T-cell (primary cell): ENCODE data around the gene PRR14. TPM values are rescaled to one million over a fixed set of nuclear protein-coding genes. Genes with fewer than 3 reads are reported as not detected.
"Not testable (repeated sequence)": the region's sequence is repeated elsewhere in the genome, so short reads cannot be mapped to it uniquely, and the experiment has no call there.

Source experiments
- ATAC-seq, 4 experiments: fragments of 200-7000 bp in 3 of 4; fragments of 150-1000 bp in 1 of 4; cut with Tn5 transposase; replicated peaks in 1 of 4; 1 replicate in 3 of 4; 2 replicates in 1 of 4; pipeline ENCODE4 v1.10.0; 2021; ENCODE audit warnings: moderate library complexity in 3 of 4, mild to moderate bottlenecking in 2 of 4, moderate number of reproducible peaks in 1 of 4
- CTCF ChIA-PET, 2 donors: fragments of 300-600 bp; sonication (Branson Sonifier 250); formaldehyde crosslinking; loops; one replicate each; lab custom pipeline; 2022; ENCODE audit warnings: antibody characterized with exemption in 2 of 2; lab: Charles Lee
- POLR2A ChIA-PET, 2 donors: fragments of 300-600 bp; sonication (Branson Sonifier 250); formaldehyde crosslinking; loops; one replicate each; lab custom pipeline; 2022; ENCODE audit warnings: antibody characterized with exemption in 2 of 2; lab: Charles Lee
- DNase-seq, 35 experiments: peaks; one replicate each; pipeline versions ENCODE4 v3.0.0 to v3.0.0-alpha.2; 2013 to 2023
- H3K27ac ChIP-seq: one replicate; pipeline ENCODE4 v1.5.1; 2013; ENCODE audit warnings: low read length
- H3K27me3 ChIP-seq, 2 experiments: replicated peaks in 1 of 2; 1 replicate in 1 of 2; 2 replicates in 1 of 2; pipeline versions ENCODE4 v1.6.1 to v1.7.0; 2013; ENCODE audit warnings: low read length in 1 of 2, mixed read lengths in 1 of 2; ENCODE audit not compliant: control insufficient read depth in 2 of 2, insufficient read depth in 2 of 2; ENCODE audit errors: extremely low read depth in 1 of 2
- H3K36me3 ChIP-seq, 2 donors: 1 replicate in 1 of 2; 2 replicates in 1 of 2; pipeline versions ENCODE4 v1.6.1 to v1.7.0; 2013; ENCODE audit warnings: low read length in 1 of 2; ENCODE audit not compliant: control insufficient read depth in 2 of 2, insufficient read depth in 1 of 2; ENCODE audit errors: extremely low read depth in 1 of 2
- H3K4me1 ChIP-seq, 2 experiments: 1 replicate in 1 of 2; 2 replicates in 1 of 2; pipeline versions ENCODE4 v1.6.1 to v1.7.0; 2013; ENCODE audit warnings: low read length in 2 of 2, mixed read lengths in 1 of 2; ENCODE audit not compliant: insufficient read depth in 2 of 2, control insufficient read depth in 1 of 2; ENCODE audit errors: extremely low read depth in 1 of 2
- H3K4me3 ChIP-seq, 2 donors: 1 replicate in 1 of 2; 2 replicates in 1 of 2; pipeline versions ENCODE4 v1.5.1 to v1.7.0; 2013; ENCODE audit warnings: mild to moderate bottlenecking in 2 of 2, low read length in 1 of 2, moderate library complexity in 1 of 2; ENCODE audit not compliant: control insufficient read depth in 1 of 2; ENCODE audit errors: extremely low read depth in 1 of 2
- H3K9me3 ChIP-seq: 2 replicates; pipeline ENCODE4 v1.7.0; 2013
- H3K27ac Mint-ChIP-seq, 2 donors: one replicate each; pipeline ENCODE4 v1.8.0; 2020 to 2021; ENCODE audit warnings: mild to moderate bottlenecking in 2 of 2, mixed read lengths in 2 of 2
- H3K27me3 Mint-ChIP-seq, 2 donors: one replicate each; pipeline ENCODE4 v1.8.0; 2021 to 2022; ENCODE audit warnings: mixed read lengths in 2 of 2
- H3K36me3 Mint-ChIP-seq: one replicate; pipeline ENCODE4 v1.8.0; 2021; ENCODE audit warnings: mixed read lengths
- H3K4me1 Mint-ChIP-seq, 3 donors: one replicate each; pipeline ENCODE4 v1.8.0; 2020 to 2022; ENCODE audit warnings: mixed read lengths in 3 of 3, mild to moderate bottlenecking in 1 of 3
- H3K4me3 Mint-ChIP-seq, 3 donors: one replicate each; pipeline ENCODE4 v1.8.0; 2020 to 2022; ENCODE audit warnings: mild to moderate bottlenecking in 3 of 3, mixed read lengths in 3 of 3, moderate library complexity in 3 of 3
- H3K9me3 Mint-ChIP-seq, 3 donors: one replicate each; pipeline ENCODE4 v1.8.0; 2020 to 2022; ENCODE audit warnings: mixed read lengths in 3 of 3
- WGBS: methylation state at CpG from one replicate; pipeline ENCODE4 v1.1.5; 2013; ENCODE audit warnings: missing lambda C conversion rate; ENCODE audit not compliant: insufficient coverage; 5-methylcytosine and 5-hydroxymethylcytosine counted together
- total RNA-seq, 35 experiments: library from RNA in 6 of 35; stranded (reverse) in 6 of 35; fragments of 120-200 nt in 1 of 35; gene quantifications; one replicate each; pipeline versions ENCODE4 v1.2.1 to v1.2.4 and lab custom pipeline; 2013 to 2026

Gene PRR14
- total RNA-seq, 5 donors from 2014 or later (not counting 1 experiment from before 2014, with no cell fraction given) = 57.9 to 121 (median 89.6) TPM

GRCh38 chr16:30688701-30689100, 37.9 kb downstream of the PRR14 start:
- Histone ChIP-seq H3K4me3 (no peak overlapping the region), H3K9me3 (no peaks in the 10 kb centered on the region), H3K36me3 (no peaks in the 10 kb centered on the region), H3K27me3 (no peaks in the 10 kb centered on the region), H3K27ac (no peak overlapping the region), H3K4me1 (peaks cover 0 to 3% of the 10 kb centered on the region in 2 experiments)
- Mint-ChIP-seq H3K4me1 (peaks cover 2 to 8% (median 7%) of the 10 kb centered on the region in 3 donors), H3K27me3 (no peaks in the 10 kb centered on the region), H3K9me3 (no peaks in the 10 kb centered on the region), H3K27ac (no peak overlapping the region), H3K4me3 (no peak overlapping the region), H3K36me3 (no peaks in the 10 kb centered on the region)
- ChIA-PET POLR2A (interaction anchor here in 1 of 2 donors (0.7 kb wide), 1 partner anchor 21 kb away, joined by 6 read pairs; no protein-coding TSS in a partner anchor), CTCF (no interaction called here)
- DNase-seq (no peak), ATAC-seq (no peak)
- WGBS = 88% methylated on average over 3 of the region's 4 CpGs

GRCh38 chr16:30691907-30692306, 41.1 kb downstream of the PRR14 start:
- Histone ChIP-seq H3K4me3 (no peak overlapping the region), H3K27ac (no peak overlapping the region), H3K4me1 (peaks cover 0 to 8% of the 10 kb centered on the region in 2 experiments), H3K36me3 (no peaks in the 10 kb centered on the region), H3K9me3 (no peaks in the 10 kb centered on the region), H3K27me3 (no peaks in the 10 kb centered on the region)
- no peak for ATAC-seq
- Mint-ChIP-seq H3K4me1 (peaks cover 11 to 14% (median 12%) of the 10 kb centered on the region in 3 donors), H3K36me3 (no peaks in the 10 kb centered on the region), H3K27ac (no peak overlapping the region), H3K4me3 (no peak overlapping the region), H3K27me3 (no peaks in the 10 kb centered on the region), H3K9me3 (no peaks in the 10 kb centered on the region)
- no peak for DNase-seq
- ChIA-PET POLR2A (no interaction called here), CTCF (no interaction called here)
- 98% methylated on average over 4 of the region's 4 CpGs for WGBS

- 94% methylated on average over 5 of the region's 10 CpGs for WGBS
- H3K27ac Mint-ChIP-seq = peak overlapping the region; percentile 34 to 53
- CTCF ChIA-PET = interaction anchor here in 1 of 2 donors (0.6 to 0.7 kb wide), 2 partner anchors 509 to 1001 kb away, joined by 4 read pairs; no protein-coding TSS in a partner anchor
Observed at GRCh38 chr16:30692396-30693064, 41.8 kb downstream of the PRR14 start.

DNA sequence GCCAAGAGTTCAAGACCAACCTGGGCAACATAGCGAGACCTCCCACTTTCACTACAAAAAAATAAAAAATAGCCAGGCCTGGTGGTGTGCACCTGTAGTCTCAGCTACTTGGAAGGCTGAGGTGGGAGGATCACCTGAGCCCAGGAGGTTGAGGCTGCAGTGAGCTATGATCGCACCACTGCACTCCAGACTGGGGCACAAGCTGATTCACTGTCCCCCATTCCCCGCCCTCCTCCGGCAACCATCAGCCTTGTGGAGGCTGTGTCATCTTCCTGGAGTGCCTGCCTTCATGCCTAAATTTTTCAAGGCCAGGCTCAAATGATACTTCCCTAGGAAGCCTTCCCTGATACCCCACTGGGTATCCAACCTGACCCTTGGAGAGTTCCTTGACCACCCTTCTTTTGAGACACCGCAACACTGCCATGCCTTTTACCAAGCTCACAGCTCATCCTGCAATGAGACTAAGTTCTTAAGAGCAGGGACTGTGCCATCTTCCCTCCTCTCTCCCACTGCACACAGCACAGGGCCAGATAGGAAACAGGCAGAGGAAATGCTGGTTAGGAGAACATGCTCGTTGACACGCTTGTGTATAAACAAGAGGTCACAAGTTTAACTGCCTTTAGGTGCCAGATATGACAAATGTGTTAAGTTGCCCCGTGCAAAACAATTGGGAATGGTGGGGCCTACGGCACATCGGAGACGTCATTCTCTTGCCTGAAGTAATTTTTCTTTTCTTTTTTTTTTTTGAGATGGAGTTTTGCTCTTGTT, 44.4 kb downstream of the PRR14 start:
- Mint-ChIP-seq H3K9me3 (no peaks in the 10 kb centered on the region), H3K4me1 (peaks cover 32 to 34% (median 32%) of the 10 kb centered on the region in 3 donors), H3K27ac (peak overlapping the region in 1 of 2 donors; percentile 43), H3K4me3 (no peak overlapping the region), H3K27me3 (no peaks in the 10 kb centered on the region), H3K36me3 (peaks cover 6% of the 10 kb centered on the region)
- H3K27me3 ChIP-seq = no peaks in the 10 kb centered on the region
- DNase-seq (no peak), ATAC-seq (no peak)
- H3K4me3 ChIP-seq = no peak overlapping the region
- no peak overlapping the region for H3K27ac ChIP-seq
- 94% methylated on average over 6 of the region's 11 CpGs for whole genome bisulfite sequencing
- H3K9me3 ChIP-seq = no peaks in the 10 kb centered on the region
- H3K4me1 ChIP-seq = peaks cover 9 to 30% of the 10 kb centered on the region in 2 experiments
- POLR2A ChIA-PET = interaction anchor here in 1 of 2 donors (0.6 to 0.7 kb wide), 2 partner anchors 25 to 101 kb away, joined by 3 to 9 read pairs; no protein-coding TSS in a partner anchor
- H3K36me3 ChIP-seq = peaks cover 0 to 5% of the 10 kb centered on the region in 2 donors
- CTCF ChIA-PET = interaction anchor here in 1 of 2 donors (0.6 to 1.9 kb wide), 3 partner anchors 34 to 304 kb away, joined by 4 to 6 read pairs (median 5); partner anchors contain the start of gene PRR14

More at GRCh38 chr16:30692396-30693064, 41.8 kb downstream of the PRR14 start:
- no peaks in the 10 kb centered on the region for H3K27me3 Mint-ChIP-seq
- H3K4me1 ChIP-seq = peaks cover 2 to 14% of the 10 kb centered on the region in 2 experiments
- no peaks in the 10 kb centered on the region for H3K27me3 ChIP-seq
- no peak overlapping the region for H3K27ac ChIP-seq
- no peaks in the 10 kb centered on the region for H3K36me3 Mint-ChIP-seq
- POLR2A ChIA-PET = no interaction called here
- H3K4me3 ChIP-seq = no peak overlapping the region
- H3K4me3 Mint-ChIP-seq = no peak overlapping the region
- H3K9me3 ChIP-seq = no peaks in the 10 kb centered on the region
- H3K36me3 ChIP-seq = no peaks in the 10 kb centered on the region
- no peak for DNase-seq
- peaks cover 16 to 19% (median 17%) of the 10 kb centered on the region in 3 donors for H3K4me1 Mint-ChIP-seq
- ATAC-seq = no peak
- H3K9me3 Mint-ChIP-seq = no peaks in the 10 kb centered on the region

DNA sequence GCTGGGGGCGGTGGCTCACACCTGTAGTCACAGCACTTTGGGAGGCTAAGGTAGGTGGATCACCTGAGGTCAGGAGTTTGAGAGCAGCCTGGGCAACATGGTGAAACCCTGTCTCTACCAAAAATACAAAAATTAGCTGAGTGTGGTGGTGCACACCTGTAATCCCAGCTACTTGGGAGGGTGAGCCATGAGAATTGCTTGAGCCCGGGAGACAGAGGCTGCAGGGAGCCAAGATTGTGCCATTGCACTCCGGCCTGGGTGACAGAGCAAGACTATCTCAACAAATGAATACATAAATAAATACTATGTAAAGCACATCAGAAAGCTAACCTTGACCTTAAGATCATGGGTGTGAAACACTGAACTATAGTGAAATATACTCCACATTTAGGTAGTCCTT, 45.9 kb downstream of the PRR14 start:
- not testable (repeated sequence) for H3K4me3 Mint-ChIP-seq, H3K4me3 ChIP-seq, H3K27me3 Mint-ChIP-seq, H3K27me3 ChIP-seq, H3K9me3 ChIP-seq, H3K27ac Mint-ChIP-seq, DNase-seq, H3K27ac ChIP-seq, H3K9me3 Mint-ChIP-seq, ATAC-seq
- Mint-ChIP-seq H3K4me1 (peaks cover 39 to 42% (median 41%) of the 10 kb centered on the region in 3 donors), H3K36me3 (peaks cover 12% of the 10 kb centered on the region)
- POLR2A ChIA-PET = interaction anchor here in 1 of 2 donors (0.5 to 1.0 kb wide), 3 partner anchors 36 to 1055 kb away, joined by 3 to 14 read pairs (median 6); partner anchors contain the start of gene PHKG2
- no CpG with 5 or more reads among the region's 3 CpGs for WGBS
- CTCF ChIA-PET = interaction anchor here in 1 of 2 donors (0.5 to 2.1 kb wide), 6 partner anchors 18 to 317 kb away, joined by 3 to 16 read pairs (median 4); partner anchors contain the start of genes FBRS and PRR14
- Histone ChIP-seq H3K36me3 (peaks cover 2 to 18% of the 10 kb centered on the region in 2 donors), H3K4me1 (peaks cover 9 to 34% of the 10 kb centered on the region in 2 experiments)
